Liver (tissue), 3 donors: ENCODE data around the gene FMN1.

Experiments used
- JUND ChIP-seq, 2 donors: IDR thresholded peaks; 2 replicates each; pipeline ENCODE4 v1.6.1; 2016; ENCODE audit warnings: antibody characterized with exemption in 2 of 2
- RXRA ChIP-seq, 2 donors: IDR thresholded peaks; 2 replicates each; pipeline ENCODE4 v1.6.1; 2017 to 2018; ENCODE audit warnings: antibody characterized with exemption in 2 of 2, mild to moderate bottlenecking in 1 of 2
- TAF1 ChIP-seq: conservative IDR thresholded peaks from 2 replicates; pipeline ENCODE4 v1.6.1; 2016; ENCODE audit warnings: antibody characterized with exemption, mild to moderate bottlenecking
- TF ChIP-seq, protein P1 (sequence below): fragments of 150-350 bp; IDR thresholded peaks from 2 replicates; pipeline ENCODE4 v1.5.1; 2017; ENCODE audit warnings: improper control_type of control experiment, low read depth, low read length; ENCODE audit not compliant: missing input control
- donor health status: healthy.
- donor health status: healthy.

DNA sequence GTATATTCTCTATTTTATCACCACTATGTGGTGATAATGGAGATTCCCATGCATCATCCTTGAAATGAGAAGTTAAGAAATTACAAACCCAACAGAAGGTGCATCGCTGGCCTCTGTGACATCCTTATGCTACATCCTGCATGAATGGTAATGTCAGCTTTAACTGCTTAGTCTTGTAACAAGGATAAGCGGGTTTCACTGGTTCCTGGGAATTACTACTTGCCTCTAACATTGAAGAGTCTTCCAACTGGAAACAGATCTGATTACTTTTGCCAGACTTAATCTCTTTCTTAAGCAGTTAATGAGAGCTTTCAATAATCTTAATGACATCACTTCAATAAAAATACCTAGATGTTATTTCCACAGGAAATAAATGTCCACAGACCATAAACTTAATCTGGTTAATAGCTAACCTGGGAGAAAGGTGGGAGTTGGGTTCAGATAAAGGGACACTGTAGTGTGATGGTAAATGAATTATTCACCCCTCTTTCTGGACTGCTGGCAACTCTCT, 44.0 kb downstream of the FMN1 start:
- TF ChIP-seq, protein P1, sequence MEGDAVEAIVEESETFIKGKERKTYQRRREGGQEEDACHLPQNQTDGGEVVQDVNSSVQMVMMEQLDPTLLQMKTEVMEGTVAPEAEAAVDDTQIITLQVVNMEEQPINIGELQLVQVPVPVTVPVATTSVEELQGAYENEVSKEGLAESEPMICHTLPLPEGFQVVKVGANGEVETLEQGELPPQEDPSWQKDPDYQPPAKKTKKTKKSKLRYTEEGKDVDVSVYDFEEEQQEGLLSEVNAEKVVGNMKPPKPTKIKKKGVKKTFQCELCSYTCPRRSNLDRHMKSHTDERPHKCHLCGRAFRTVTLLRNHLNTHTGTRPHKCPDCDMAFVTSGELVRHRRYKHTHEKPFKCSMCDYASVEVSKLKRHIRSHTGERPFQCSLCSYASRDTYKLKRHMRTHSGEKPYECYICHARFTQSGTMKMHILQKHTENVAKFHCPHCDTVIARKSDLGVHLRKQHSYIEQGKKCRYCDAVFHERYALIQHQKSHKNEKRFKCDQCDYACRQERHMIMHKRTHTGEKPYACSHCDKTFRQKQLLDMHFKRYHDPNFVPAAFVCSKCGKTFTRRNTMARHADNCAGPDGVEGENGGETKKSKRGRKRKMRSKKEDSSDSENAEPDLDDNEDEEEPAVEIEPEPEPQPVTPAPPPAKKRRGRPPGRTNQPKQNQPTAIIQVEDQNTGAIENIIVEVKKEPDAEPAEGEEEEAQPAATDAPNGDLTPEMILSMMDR: no peak
- TF ChIP-seq TAF1 (no peak), JUND (IDR thresholded peaks at IDR 0.05) (no peak), RXRA (IDR thresholded peaks at IDR 0.05) (no peak)
